ENCODE measurements around the gene RXYLT1. TPM values are rescaled to one million over a fixed set of nuclear protein-coding genes. Genes with fewer than 3 reads are reported as not detected.

The RXYLT1 gene
- polyA plus RNA-seq, 4 donors: 24.8 to 37.4 (median 31.3) TPM

DNA sequence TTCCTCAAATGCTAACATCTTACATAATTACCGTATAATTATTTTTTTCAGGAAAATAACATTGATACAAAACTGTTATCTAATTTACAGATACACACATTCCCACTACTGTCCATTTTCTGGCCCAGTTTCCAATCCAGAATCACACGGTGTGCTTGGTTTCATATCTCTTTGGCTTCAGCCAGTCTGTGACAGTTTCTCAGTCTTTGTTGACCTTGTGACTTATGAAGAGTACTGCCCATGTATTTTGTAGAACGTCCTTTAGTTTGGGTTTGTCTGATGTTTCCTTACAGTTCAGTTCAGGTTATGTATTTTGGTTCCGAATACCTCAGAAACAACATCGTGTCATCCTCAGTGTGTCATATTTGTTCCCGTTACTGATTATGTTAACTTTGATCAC, 16.2 kb downstream of the RXYLT1 start:
- no peak for DNase-seq (ENCODE audit: low read depth in 4 of 4, low spot score in 3 of 4)

DNA sequence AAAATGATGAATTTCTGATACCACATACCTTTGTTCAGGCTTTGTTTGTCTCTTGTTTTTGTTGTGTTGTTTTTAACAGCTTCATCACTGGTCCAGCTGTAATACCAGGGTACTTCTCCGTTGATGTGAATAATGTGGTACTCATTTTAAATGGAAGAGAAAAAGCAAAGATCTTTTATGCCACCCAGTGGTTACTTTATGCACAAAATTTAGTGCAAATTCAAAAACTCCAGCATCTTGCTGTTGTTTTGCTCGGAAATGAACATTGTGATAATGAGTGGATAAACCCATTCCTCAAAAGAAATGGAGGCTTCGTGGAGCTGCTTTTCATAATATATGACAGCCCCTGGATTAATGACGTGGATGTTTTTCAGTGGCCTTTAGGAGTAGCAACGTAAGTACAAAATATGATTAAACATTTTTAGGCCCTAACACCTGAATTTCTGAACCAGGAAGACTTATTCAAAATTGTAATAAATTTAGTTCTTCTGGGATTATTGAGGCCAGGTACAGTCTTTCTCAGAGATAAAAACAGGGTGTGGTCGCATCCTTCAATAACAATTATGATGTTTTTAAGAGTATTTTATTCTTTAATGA, 22.4 kb downstream of the RXYLT1 start:
- DNase-seq (ENCODE audit: low read depth in 4 of 4, low spot score in 3 of 4): peak in 1 of 4 donors; percentile 52

DNA sequence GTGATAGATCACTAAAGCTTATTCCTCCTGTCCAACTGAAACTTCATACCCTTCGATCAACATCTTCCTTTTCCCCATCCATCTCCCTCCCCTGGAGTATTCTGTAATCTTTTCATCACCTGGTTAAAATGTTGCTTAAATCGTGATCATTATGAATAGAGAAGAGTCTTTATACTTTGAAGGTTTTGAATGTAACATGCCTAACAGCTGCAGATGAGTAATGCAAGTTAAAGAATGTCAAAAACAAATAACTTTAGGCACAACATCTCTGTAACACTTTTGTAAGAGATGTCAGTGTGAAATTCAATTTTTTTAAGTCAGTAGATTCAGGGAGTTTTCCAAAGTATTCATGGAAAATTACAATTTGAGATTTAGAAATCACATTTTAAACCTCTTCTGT, 25.0 kb downstream of the RXYLT1 start:
- no peak for DNase-seq (ENCODE audit: low read depth in 4 of 4, low spot score in 3 of 4)

DNA sequence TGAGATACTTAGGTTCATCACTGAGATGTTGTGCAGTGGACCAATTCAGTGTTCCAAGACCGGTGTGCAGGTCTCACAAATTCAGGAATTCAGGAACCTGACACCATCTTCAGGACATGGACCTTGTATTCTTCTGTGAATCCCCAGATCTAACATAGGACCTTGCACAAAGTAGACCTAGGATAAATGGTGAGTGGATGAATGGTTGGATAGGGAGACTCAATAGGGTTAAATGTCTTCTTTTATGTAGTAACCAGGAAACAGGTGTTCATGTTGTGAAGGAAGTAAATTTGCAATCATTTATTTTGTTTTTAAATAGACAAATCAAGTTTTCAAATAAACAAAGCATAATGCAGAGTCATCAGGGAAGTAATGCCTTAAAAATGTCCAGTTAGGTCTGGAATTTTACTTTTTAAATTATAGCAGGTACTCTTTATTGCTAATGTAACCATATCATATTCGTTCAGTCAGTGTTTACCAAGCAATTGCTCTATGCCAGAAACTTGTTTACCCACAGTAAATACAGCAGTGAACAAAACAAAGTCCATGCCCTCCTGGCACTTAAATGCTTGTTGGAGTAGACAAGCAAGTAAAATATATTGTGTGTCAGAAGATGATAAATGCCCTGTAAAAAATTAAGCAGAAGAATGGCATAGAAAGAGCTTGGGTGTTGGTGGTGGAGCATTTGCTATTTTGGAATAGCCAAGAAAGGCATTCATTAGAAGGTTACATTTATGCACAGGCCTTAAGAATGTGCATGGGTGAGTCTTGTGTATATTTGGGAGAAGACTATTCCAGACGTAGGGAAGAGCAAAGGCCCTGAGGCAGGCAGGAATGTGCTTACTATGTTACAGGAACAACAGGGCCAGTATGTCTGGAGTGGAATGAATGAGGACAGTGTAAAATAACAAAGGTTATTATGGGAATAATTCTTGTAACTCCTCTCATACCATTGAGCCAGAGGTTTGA, 26.3 kb downstream of the RXYLT1 start:
- no peak for DNase-seq (ENCODE audit: low read depth in 4 of 4, low spot score in 3 of 4)

- DNase-seq (ENCODE audit: low read depth in 4 of 4, low spot score in 3 of 4): no peak
These were observed 28.9 kb downstream of the RXYLT1 start for GRCh38 chr12:63808631-63809030.

GRCh38 chr12:63809566-63809965, 29.9 kb downstream of the RXYLT1 start:
- DNase-seq (ENCODE audit: low read depth in 4 of 4, low spot score in 3 of 4): no peak

- no peak for DNase-seq (ENCODE audit: low read depth in 4 of 4, low spot score in 3 of 4)
These were observed 31.6 kb downstream of the RXYLT1 start for GRCh38 chr12:63811334-63811733.

GRCh38 chr12:63811755-63812154, 32.0 kb downstream of the RXYLT1 start:
- DNase-seq (ENCODE audit: low read depth in 4 of 4, low spot score in 3 of 4): no peak

- no peak for DNase-seq (ENCODE audit: low read depth in 4 of 4, low spot score in 3 of 4)
These were observed 34.5 kb downstream of the RXYLT1 start for GRCh38 chr12:63814146-63814772.

DNA sequence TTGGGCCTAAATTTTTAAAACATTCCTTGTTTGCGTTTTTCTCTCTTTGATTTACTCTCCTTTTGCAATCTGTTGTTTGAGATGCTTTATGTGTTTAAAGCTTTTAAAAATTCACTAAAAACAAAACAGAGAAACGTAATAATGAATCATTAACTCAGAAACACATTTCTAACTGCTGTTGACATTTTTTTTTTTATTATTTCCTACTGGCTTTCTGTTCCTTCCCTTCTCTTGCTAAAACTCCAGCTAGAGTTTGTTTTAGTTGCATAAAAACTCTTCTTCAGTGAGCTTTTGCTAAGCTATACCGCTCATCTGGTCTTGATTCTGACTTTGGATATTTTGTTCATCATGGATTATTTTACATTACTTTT, 35.8 kb downstream of the RXYLT1 start:
- DNase-seq (ENCODE audit: low read depth in 4 of 4, low spot score in 3 of 4): no peak

DNA sequence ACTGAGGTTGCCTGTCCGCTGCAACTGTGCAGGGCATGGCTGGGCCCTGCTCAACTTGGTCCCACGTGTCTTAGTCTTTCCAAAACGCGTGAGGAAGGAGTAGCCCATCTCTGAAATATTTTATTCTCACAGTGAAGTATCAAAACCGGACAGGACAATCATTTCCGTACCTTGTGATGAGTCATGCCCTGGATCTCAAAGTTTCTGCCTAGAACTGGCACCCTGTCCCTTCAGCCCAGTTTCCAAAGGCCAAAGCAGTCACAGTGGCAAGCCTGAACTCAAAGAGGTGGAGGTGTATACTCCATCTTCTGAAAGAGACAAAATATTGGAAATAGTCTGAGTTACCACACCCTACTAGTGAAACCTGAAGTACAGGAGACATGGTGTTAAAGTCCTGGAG, 36.3 kb downstream of the RXYLT1 start:
- no peak for DNase-seq (ENCODE audit: low read depth in 4 of 4, low spot score in 3 of 4)

DNA sequence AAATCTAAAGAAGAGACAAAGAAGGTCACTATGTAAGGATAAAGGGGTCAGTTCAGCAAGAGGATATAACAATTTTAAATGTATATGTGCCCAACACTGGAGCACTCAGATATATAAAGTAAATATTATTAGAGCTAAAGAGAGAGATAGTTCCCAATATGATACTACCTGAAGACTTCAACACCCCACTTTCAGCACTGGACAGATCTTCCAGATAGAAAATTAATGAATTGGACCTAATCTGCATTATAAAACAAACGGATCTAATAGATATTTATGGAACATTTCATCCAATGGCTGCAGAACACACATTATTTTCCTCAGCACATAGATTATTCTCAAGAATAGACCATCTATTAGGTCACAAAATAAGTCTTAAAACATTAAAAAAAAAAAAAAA, 40.7 kb downstream of the RXYLT1 start:
- DNase-seq (ENCODE audit: low read depth in 4 of 4, low spot score in 3 of 4): no peak

GRCh38 chr12:63821781-63822251, 42.1 kb downstream of the RXYLT1 start:
- DNase-seq (ENCODE audit: low read depth in 4 of 4, low spot score in 3 of 4): no peak

- no peak for DNase-seq (ENCODE audit: low read depth in 4 of 4, low spot score in 3 of 4)
These were observed 42.6 kb downstream of the RXYLT1 start for GRCh38 chr12:63822352-63822751.

- DNase-seq (ENCODE audit: low read depth in 4 of 4, low spot score in 3 of 4): no peak
These were observed 43.3 kb downstream of the RXYLT1 start for GRCh38 chr12:63823040-63823439.

DNA sequence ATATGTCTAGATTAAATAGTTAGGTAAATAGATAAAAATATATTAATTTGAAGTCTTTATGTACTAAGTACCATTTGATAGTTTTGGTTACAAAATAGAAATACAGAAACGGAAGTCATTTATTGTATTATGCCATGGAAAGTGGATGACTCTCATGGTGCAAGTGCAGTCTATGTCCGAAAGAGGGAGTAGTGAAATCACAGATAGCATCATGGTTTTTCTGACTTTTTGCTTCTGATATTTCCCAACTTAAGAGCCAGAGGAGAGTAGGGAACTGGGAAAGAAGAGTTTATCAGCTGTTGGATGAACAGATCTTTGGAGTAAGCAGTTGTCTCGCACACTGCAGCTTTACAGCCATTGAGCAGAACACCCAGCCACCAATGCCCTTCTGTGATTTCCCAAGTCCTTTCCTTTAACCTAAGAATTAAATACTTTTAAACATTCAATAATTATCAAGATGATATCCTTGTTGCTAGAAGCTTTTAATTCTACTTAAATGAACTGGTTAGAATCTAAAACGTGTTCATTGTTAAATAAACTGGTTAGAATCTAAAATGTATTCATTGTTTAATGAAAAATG, 46.4 kb downstream of the RXYLT1 start:
- DNase-seq (ENCODE audit: low read depth in 4 of 4, low spot score in 3 of 4): no peak

- no peak for DNase-seq (ENCODE audit: low read depth in 4 of 4, low spot score in 3 of 4)
These were observed 49.2 kb downstream of the RXYLT1 start for GRCh38 chr12:63828867-63829266.

DNA sequence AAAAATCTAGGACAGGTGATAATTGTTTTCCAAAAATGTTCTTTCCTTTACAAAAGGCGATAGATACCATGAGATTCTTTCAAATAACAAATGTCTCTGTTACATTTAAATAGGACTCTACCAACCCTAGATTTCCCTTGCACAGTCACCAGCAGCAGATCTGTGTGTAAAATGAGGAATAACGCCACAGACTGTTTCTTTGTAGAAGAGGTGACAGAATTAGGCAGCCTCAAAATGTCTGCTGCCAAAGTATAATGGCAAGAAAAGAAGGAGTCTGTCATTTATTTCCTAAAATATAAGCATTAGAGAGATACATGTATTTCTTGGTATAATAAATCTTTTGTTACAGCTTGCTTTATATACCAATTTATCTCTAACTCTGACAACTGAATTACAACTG, 56.3 kb downstream of the RXYLT1 start:
- no peak for DNase-seq (ENCODE audit: low read depth in 4 of 4, low spot score in 3 of 4)

DNA sequence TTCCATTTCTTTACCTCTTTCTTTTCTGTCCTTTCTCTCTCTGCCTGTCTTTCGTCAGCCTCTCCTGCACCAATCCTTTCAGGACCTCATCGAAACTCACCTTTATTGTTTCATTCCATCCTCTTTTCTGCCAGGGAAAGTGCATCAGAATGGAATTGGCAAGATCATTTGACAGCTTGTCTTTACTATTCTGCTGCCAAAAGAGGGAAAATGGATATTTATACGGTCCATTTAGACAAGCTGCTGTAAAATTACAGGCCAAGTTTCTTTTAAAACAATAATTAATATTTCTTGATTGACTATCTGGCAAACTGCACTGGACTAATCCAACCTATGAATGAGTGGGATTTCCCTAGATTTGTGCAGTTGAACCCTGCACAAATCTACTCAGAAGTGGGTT, 57.2 kb downstream of the RXYLT1 start:
- no peak for DNase-seq (ENCODE audit: low read depth in 4 of 4, low spot score in 3 of 4)

- no peak for DNase-seq (ENCODE audit: low read depth in 4 of 4, low spot score in 3 of 4)
These were observed 58.7 kb downstream of the RXYLT1 start for GRCh38 chr12:63838411-63838810.

GRCh38 chr12:63841011-63841410, 61.3 kb downstream of the RXYLT1 start:
- DNase-seq (ENCODE audit: low read depth in 4 of 4, low spot score in 3 of 4): no peak
